Measurements from ENCODE around the gene MARCHF9.
A peak's percentile ranks its signal among the peaks of the same experiment; 100 is the strongest.

Gene MARCHF9

GRCh38 chr12:57724003-57724935 lies 30.6 kb upstream of the MARCHF9 start:
- DNase-seq = no peak
- H3K4me3 ChIP-seq (ENCODE audit: low read depth, low read length) = no peak overlapping the region
- no peak for TF ChIP-seq CTCF (IDR thresholded peaks at IDR 0.05; ENCODE audit: low read depth, low read length)
- no peaks in the 10 kb centered on the region for H3K27me3 ChIP-seq (ENCODE audit: insufficient read depth, low read depth, severe bottlenecking)
- H3K27ac ChIP-seq = no peak overlapping the region
- peaks cover 24% of the 10 kb centered on the region for H3K36me3 ChIP-seq
- no peaks in the 10 kb centered on the region for H3K9me3 ChIP-seq (ENCODE audit: severe bottlenecking)

GRCh38 chr12:57724936-57725740 lies 29.8 kb upstream of the MARCHF9 start:
- no peaks in the 10 kb centered on the region for H3K9me3 ChIP-seq (ENCODE audit: severe bottlenecking)
- DNase-seq = no peak
- TF ChIP-seq CTCF (IDR thresholded peaks at IDR 0.05; ENCODE audit: low read depth, low read length) = no peak
- H3K36me3 ChIP-seq = peaks cover 17% of the 10 kb centered on the region
- H3K27ac ChIP-seq = no peak overlapping the region
- no peak overlapping the region for H3K4me3 ChIP-seq (ENCODE audit: low read depth, low read length)
- H3K27me3 ChIP-seq (ENCODE audit: insufficient read depth, low read depth, severe bottlenecking) = no peaks in the 10 kb centered on the region

- Histone ChIP-seq H3K9me3 (ENCODE audit: severe bottlenecking) (no peaks in the 10 kb centered on the region), H3K27me3 (ENCODE audit: insufficient read depth, low read depth, severe bottlenecking) (no peaks in the 10 kb centered on the region), H3K27ac (peak overlapping the region; percentile 76), H3K36me3 (peaks cover 13% of the 10 kb centered on the region), H3K4me3 (ENCODE audit: low read depth, low read length) (peak overlapping the region; percentile 52)
- DNase-seq = no peak
- no peak for TF ChIP-seq CTCF (IDR thresholded peaks at IDR 0.05; ENCODE audit: low read depth, low read length)
Measured at GRCh38 chr12:57725851-57726150, 29.1 kb upstream of the MARCHF9 start.

- DNase-seq = peak; percentile 93
- peak overlapping the region; percentile 76 for H3K27ac ChIP-seq
- H3K36me3 ChIP-seq = peaks cover 13% of the 10 kb centered on the region
- H3K9me3 ChIP-seq (ENCODE audit: severe bottlenecking) = no peaks in the 10 kb centered on the region
- H3K27me3 ChIP-seq (ENCODE audit: insufficient read depth, low read depth, severe bottlenecking) = no peaks in the 10 kb centered on the region
- peak; percentile 94 for TF ChIP-seq CTCF (IDR thresholded peaks at IDR 0.05; ENCODE audit: low read depth, low read length)
- peak overlapping the region; percentile 52 for H3K4me3 ChIP-seq (ENCODE audit: low read depth, low read length)
Measured at GRCh38 chr12:57726151-57726883, 28.6 kb upstream of the MARCHF9 start.

GRCh38 chr12:57726884-57727757 lies 27.8 kb upstream of the MARCHF9 start:
- H3K27ac ChIP-seq = peak overlapping the region; percentile 76
- TF ChIP-seq CTCF (IDR thresholded peaks at IDR 0.05; ENCODE audit: low read depth, low read length) = peak; percentile 51
- H3K4me3 ChIP-seq (ENCODE audit: low read depth, low read length) = peak overlapping the region; percentile 52
- H3K9me3 ChIP-seq (ENCODE audit: severe bottlenecking) = no peaks in the 10 kb centered on the region
- H3K27me3 ChIP-seq (ENCODE audit: insufficient read depth, low read depth, severe bottlenecking) = no peaks in the 10 kb centered on the region
- H3K36me3 ChIP-seq = peaks cover 8% of the 10 kb centered on the region
- peak; percentile 52 for DNase-seq

All from WERI-Rb-1 (cell line).